CD8-positive, alpha-beta memory T cell (primary cell): Measurements from ENCODE around the gene DYNC1H1. TPM values are rescaled to one million over a fixed set of nuclear protein-coding genes. Genes with fewer than 3 reads are reported as not detected.

Experiments
- CTCF ChIA-PET: fragments of 350-600 bp; sonication (Branson Sonifier 250); formaldehyde crosslinking; loops from one replicate; lab custom pipeline; 2021; ENCODE audit warnings: antibody characterized with exemption; lab: Charles Lee
- POLR2A ChIA-PET: fragments of 350-600 bp; sonication (Branson Sonifier 250); formaldehyde crosslinking; loops from one replicate; lab custom pipeline; 2021; ENCODE audit warnings: antibody characterized with exemption; lab: Charles Lee
- DNase-seq, 5 donors: peaks; one replicate each; pipeline versions ENCODE4 v3.0.0 to v3.0.0-alpha.2; 2020 to 2022; ENCODE audit warnings: mixed read lengths in 1 of 5
- H3K27ac ChIP-seq: one replicate; pipeline ENCODE4 v1.7.0; 2013; ENCODE audit warnings: low read depth, mild to moderate bottlenecking, low read length, moderate library complexity
- H3K27me3 ChIP-seq: 2 replicates; pipeline ENCODE4 v1.7.0; 2013; ENCODE audit warnings: low read length, mild to moderate bottlenecking; ENCODE audit not compliant: insufficient read depth, poor library complexity, severe bottlenecking
- H3K36me3 ChIP-seq: 2 replicates; pipeline ENCODE4 v1.7.0; 2013; ENCODE audit warnings: mild to moderate bottlenecking, low read length, moderate library complexity; ENCODE audit not compliant: insufficient read depth
- H3K4me1 ChIP-seq: 2 replicates; pipeline ENCODE4 v1.7.0; 2013; ENCODE audit warnings: mild to moderate bottlenecking, low read length, moderate library complexity; ENCODE audit not compliant: insufficient read depth
- H3K4me3 ChIP-seq: 2 replicates; pipeline ENCODE4 v1.7.0; 2013; ENCODE audit warnings: mild to moderate bottlenecking, low read length
- H3K9me3 ChIP-seq: 2 replicates; pipeline ENCODE4 v1.7.0; 2013; ENCODE audit warnings: mild to moderate bottlenecking, low read length
- H3K27ac Mint-ChIP-seq, 8 donors: one replicate each; pipeline ENCODE4 v1.8.0; 2020 to 2021; ENCODE audit warnings: mixed read lengths in 8 of 8, mild to moderate bottlenecking in 6 of 8, inconsistent platforms in 3 of 8, moderate library complexity in 3 of 8
- H3K27me3 Mint-ChIP-seq, 2 donors: one replicate each; pipeline ENCODE4 v1.8.0; 2020 to 2021; ENCODE audit warnings: mixed read lengths in 2 of 2, mild to moderate bottlenecking in 1 of 2, moderate library complexity in 1 of 2
- H3K36me3 Mint-ChIP-seq, 3 donors: one replicate each; pipeline ENCODE4 v1.8.0; 2020 to 2021; ENCODE audit warnings: mixed read lengths in 3 of 3, inconsistent platforms in 1 of 3, mild to moderate bottlenecking in 1 of 3
- H3K4me1 Mint-ChIP-seq, 3 donors: one replicate each; pipeline ENCODE4 v1.8.0; 2020 to 2021; ENCODE audit warnings: mixed read lengths in 3 of 3, inconsistent platforms in 1 of 3, mild to moderate bottlenecking in 1 of 3
- H3K4me3 Mint-ChIP-seq, 7 donors: one replicate each; pipeline ENCODE4 v1.8.0; 2020 to 2021; ENCODE audit warnings: mixed read lengths in 7 of 7, mild to moderate bottlenecking in 6 of 7, moderate library complexity in 4 of 7, inconsistent platforms in 2 of 7
- H3K9me3 Mint-ChIP-seq, 5 donors: one replicate each; pipeline ENCODE4 v1.8.0; 2020 to 2022; ENCODE audit warnings: mixed read lengths in 5 of 5, mild to moderate bottlenecking in 3 of 5, moderate library complexity in 2 of 5, inconsistent platforms in 1 of 5
- polyA plus RNA-seq: library from polyadenylated mRNA; unstranded; fragments of 300-500 nt; fragmentation: Illumina TruSeq; gene quantifications from one replicate; pipeline ENCODE4 v1.2.3, GENCODE V29; 2021
- total RNA-seq, 2 experiments: library from RNA; stranded (reverse); gene quantifications; one replicate each; pipeline ENCODE4 v1.2.3, GENCODE V29; 2021

DYNC1H1 gene
- total and polyA plus RNA-seq, 3 experiments from 2014 or later, result 59.7 to 249 (median 241) TPM

DNA sequence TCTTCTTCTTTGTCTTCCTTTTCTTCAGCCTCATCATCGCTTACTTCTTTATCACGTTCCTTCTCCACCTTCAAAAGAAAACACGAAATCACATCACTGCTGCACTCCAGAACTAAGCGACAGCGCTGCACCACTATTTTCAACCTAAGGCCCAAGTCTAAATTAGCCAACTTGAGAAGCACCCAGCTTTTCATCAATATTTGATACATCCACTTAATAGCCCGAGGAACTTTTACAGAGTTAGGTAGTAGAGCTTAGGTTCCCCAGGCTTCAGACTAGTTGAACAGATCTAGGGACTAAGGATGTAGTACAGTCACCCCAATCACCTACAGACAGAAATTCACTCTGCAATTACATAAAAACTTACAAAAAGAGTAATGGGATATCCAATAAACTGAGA, 120.6 kb downstream of the DYNC1H1 start:
- Histone ChIP-seq H3K4me1 (peaks cover 57% of the 10 kb centered on the region), H3K27me3 (no peaks in the 10 kb centered on the region), H3K36me3 (peaks cover 57% of the 10 kb centered on the region), H3K9me3 (no peaks in the 10 kb centered on the region), H3K27ac (peak overlapping the region; percentile 95), H3K4me3 (peak overlapping the region; percentile 90)
- peaks cover 0 to 13% of the 10 kb centered on the region in 2 donors for H3K27me3 Mint-ChIP-seq
- H3K36me3 Mint-ChIP-seq, result peaks cover 26 to 70% (median 42%) of the 10 kb centered on the region in 3 donors
- H3K4me1 Mint-ChIP-seq, result peaks cover 69 to 82% (median 82%) of the 10 kb centered on the region in 3 donors
- CTCF ChIA-PET, result interaction anchor here (1.2 to 1.6 kb wide), 2 partner anchors 12 to 123 kb away, joined by 3 read pairs; no protein-coding TSS in a partner anchor
- DNase-seq, result no peak
- POLR2A ChIA-PET, result no interaction called here
- no peaks in the 10 kb centered on the region for H3K9me3 Mint-ChIP-seq
- H3K27ac Mint-ChIP-seq, result peak overlapping the region; percentile 87 to 100 (median 99)
- H3K4me3 Mint-ChIP-seq, result peak overlapping the region; percentile 92 to 99 (median 98)

GRCh38 chr14:102085488-102085887, 121.1 kb downstream of the DYNC1H1 start:
- H3K9me3 ChIP-seq, result no peaks in the 10 kb centered on the region
- H3K4me3 ChIP-seq, result peak overlapping the region; percentile 90
- no peaks in the 10 kb centered on the region for H3K27me3 ChIP-seq
- CTCF ChIA-PET, result interaction anchor here (1.6 kb wide), 2 partner anchors 124 to 232 kb away, joined by 3 read pairs; no protein-coding TSS in a partner anchor
- POLR2A ChIA-PET, result interaction anchor here (1.0 to 1.2 kb wide), 2 partner anchors 22 to 120 kb away, joined by 3 to 4 read pairs; no protein-coding TSS in a partner anchor
- Mint-ChIP-seq H3K36me3 (peaks cover 26 to 64% (median 39%) of the 10 kb centered on the region in 3 donors), H3K4me3 (peak overlapping the region; percentile 92 to 99 (median 98)), H3K9me3 (no peaks in the 10 kb centered on the region), H3K4me1 (peaks cover 73 to 79% (median 79%) of the 10 kb centered on the region in 3 donors), H3K27ac (peak overlapping the region; percentile 95 to 100 (median 99)), H3K27me3 (peaks cover 0 to 13% of the 10 kb centered on the region in 2 donors)
- peaks cover 57% of the 10 kb centered on the region for H3K4me1 ChIP-seq
- peaks cover 52% of the 10 kb centered on the region for H3K36me3 ChIP-seq
- peak overlapping the region; percentile 95 for H3K27ac ChIP-seq
- no peak for DNase-seq

DNA sequence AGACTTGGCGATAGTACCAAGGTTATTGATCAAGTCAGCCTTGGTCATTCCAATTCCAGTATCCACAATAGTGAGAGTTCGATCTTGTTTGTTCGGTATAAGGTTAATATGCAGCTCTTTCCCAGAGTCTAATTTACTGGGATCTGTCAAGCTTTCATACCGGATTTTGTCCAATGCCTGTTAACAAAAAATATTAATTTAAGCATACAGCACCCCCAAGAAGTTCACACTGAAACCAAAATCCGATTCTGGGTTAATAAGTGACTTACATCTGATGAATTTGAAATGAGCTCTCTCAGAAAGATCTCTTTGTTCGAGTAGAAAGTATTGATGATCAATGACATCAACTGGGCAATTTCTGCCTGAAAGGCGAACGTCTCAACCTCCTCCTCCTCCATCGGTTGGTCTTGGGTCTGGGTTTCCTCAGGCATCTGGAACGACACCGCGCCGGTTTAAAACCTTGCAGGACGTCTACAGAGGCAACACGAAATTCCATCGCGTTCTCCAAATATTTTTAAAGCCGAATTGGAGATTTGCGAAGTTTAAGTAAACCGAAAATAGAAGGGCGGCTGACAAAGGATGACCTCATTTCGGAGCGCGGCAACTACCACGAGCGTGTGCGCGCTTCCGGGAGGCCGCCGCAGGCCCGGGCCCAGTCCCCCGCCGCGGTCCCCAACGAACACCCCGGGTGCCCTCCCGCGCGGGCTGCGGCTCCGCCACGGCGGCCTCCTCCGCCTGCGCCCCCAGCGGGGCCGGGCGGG, 121.8 kb downstream of the DYNC1H1 start:
- POLR2A ChIA-PET, result interaction anchor here (0.8 to 1.2 kb wide), 3 partner anchors 23 to 138 kb away, joined by 3 to 4 read pairs (median 3); no protein-coding TSS in a partner anchor
- CTCF ChIA-PET, result interaction anchor here (0.8 to 1.6 kb wide), 3 partner anchors 16 to 231 kb away, joined by 3 read pairs; no protein-coding TSS in a partner anchor
- Mint-ChIP-seq H3K36me3 (peaks cover 21 to 58% (median 35%) of the 10 kb centered on the region in 3 donors), H3K27me3 (peaks cover 0 to 13% of the 10 kb centered on the region in 2 donors), H3K27ac (peak overlapping the region; percentile 95 to 100 (median 99)), H3K4me1 (peaks cover 67 to 73% (median 73%) of the 10 kb centered on the region in 3 donors), H3K4me3 (peak overlapping the region; percentile 92 to 99 (median 98)), H3K9me3 (no peaks in the 10 kb centered on the region)
- peaks cover 57% of the 10 kb centered on the region for H3K4me1 ChIP-seq
- peak overlapping the region; percentile 95 for H3K27ac ChIP-seq
- no peaks in the 10 kb centered on the region for H3K27me3 ChIP-seq
- H3K36me3 ChIP-seq, result peaks cover 45% of the 10 kb centered on the region
- H3K4me3 ChIP-seq, result peak overlapping the region; percentile 90
- DNase-seq, result peak; percentile 60 to 85 (median 78)
- no peaks in the 10 kb centered on the region for H3K9me3 ChIP-seq

DNA sequence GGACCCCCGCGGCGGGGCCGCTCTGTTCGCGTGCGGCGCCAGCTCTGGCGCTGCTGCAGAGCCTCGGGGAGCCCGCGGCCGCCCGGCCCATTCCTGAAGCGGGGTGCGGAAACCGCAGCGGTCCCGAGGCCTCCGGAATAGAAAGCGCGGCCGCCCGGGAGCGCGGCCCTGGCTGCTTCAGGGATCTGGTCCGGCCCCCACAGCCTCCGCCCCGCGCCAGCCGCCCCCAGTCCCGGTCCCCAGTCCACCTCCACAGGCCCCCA, 122.3 kb downstream of the DYNC1H1 start:
- ChIA-PET CTCF (interaction anchor here (0.8 to 1.6 kb wide), 2 partner anchors 16 to 230 kb away, joined by 3 read pairs; no protein-coding TSS in a partner anchor), POLR2A (interaction anchor here (0.8 to 1.2 kb wide), 2 partner anchors 23 to 138 kb away, joined by 3 read pairs; no protein-coding TSS in a partner anchor)
- Histone ChIP-seq H3K4me1 (peaks cover 57% of the 10 kb centered on the region), H3K27me3 (no peaks in the 10 kb centered on the region), H3K36me3 (peaks cover 42% of the 10 kb centered on the region), H3K27ac (peak overlapping the region; percentile 95), H3K9me3 (no peaks in the 10 kb centered on the region), H3K4me3 (peak overlapping the region; percentile 90)
- H3K27me3 Mint-ChIP-seq, result peaks cover 0 to 13% of the 10 kb centered on the region in 2 donors
- no peaks in the 10 kb centered on the region for H3K9me3 Mint-ChIP-seq
- no peak for DNase-seq
- peak overlapping the region; percentile 92 to 98 (median 96) for H3K27ac Mint-ChIP-seq
- peaks cover 63 to 68% (median 68%) of the 10 kb centered on the region in 3 donors for H3K4me1 Mint-ChIP-seq
- H3K36me3 Mint-ChIP-seq, result peaks cover 16 to 52% (median 30%) of the 10 kb centered on the region in 3 donors
- peak overlapping the region; percentile 85 to 98 (median 91) for H3K4me3 Mint-ChIP-seq

GRCh38 chr14:102086972-102087761, 122.8 kb downstream of the DYNC1H1 start, which contains the start of gene HSP90AA1:
TSS of gene HSP90AA1 (minus strand) at chr14:102087044. CDS start at chr14:102086378, 666 bp downstream.
- CTCF ChIA-PET, result interaction anchor here (0.6 to 3.1 kb wide), 7 partner anchors 8 to 230 kb away, joined by 3 to 25 read pairs (median 6); no protein-coding TSS in a partner anchor
- H3K9me3 ChIP-seq, result no peaks in the 10 kb centered on the region
- peak within 1 kb of the TSS; percentile 95 to 99 (median 98) for H3K4me3 Mint-ChIP-seq
- H3K9me3 Mint-ChIP-seq, result no peaks in the 10 kb centered on the region
- peak within 1 kb of the TSS; percentile 90 for H3K4me3 ChIP-seq
- POLR2A ChIA-PET, result interaction anchor here (0.6 to 1.0 kb wide), 5 partner anchors 26 to 1845 kb away, joined by 3 to 23 read pairs (median 8); no protein-coding TSS in a partner anchor
- H3K27me3 ChIP-seq, result no peaks in the 10 kb centered on the region
- H3K36me3 Mint-ChIP-seq, result peaks cover 16 to 47% (median 25%) of the 10 kb centered on the region in 3 donors
- peak; percentile 91 to 96 (median 93) for DNase-seq
- peak within 1 kb of the TSS; percentile 96 to 100 (median 99) for H3K27ac Mint-ChIP-seq
- peaks cover 54% of the 10 kb centered on the region for H3K4me1 ChIP-seq
- H3K36me3 ChIP-seq, result peaks cover 37% of the 10 kb centered on the region
- H3K27me3 Mint-ChIP-seq, result peaks cover 0 to 13% of the 10 kb centered on the region in 2 donors
- peaks cover 58 to 63% (median 62%) of the 10 kb centered on the region in 3 donors for H3K4me1 Mint-ChIP-seq
- H3K27ac ChIP-seq, result peak within 1 kb of the TSS; percentile 95

GRCh38 chr14:102087762-102088011, 123.3 kb downstream of the DYNC1H1 start:
- no peak for DNase-seq
- Histone ChIP-seq H3K27ac (peak overlapping the region; percentile 95), H3K4me1 (peaks cover 49% of the 10 kb centered on the region), H3K9me3 (no peaks in the 10 kb centered on the region), H3K27me3 (no peaks in the 10 kb centered on the region), H3K4me3 (peak overlapping the region; percentile 83), H3K36me3 (peaks cover 32% of the 10 kb centered on the region)
- Mint-ChIP-seq H3K27ac (peak overlapping the region; percentile 70 to 98 (median 94)), H3K9me3 (no peaks in the 10 kb centered on the region), H3K4me1 (peaks cover 56 to 60% (median 58%) of the 10 kb centered on the region in 3 donors), H3K4me3 (peak overlapping the region; percentile 91 to 98 (median 94)), H3K36me3 (peaks cover 16 to 42% (median 23%) of the 10 kb centered on the region in 3 donors), H3K27me3 (peaks cover 0 to 13% of the 10 kb centered on the region in 2 donors)
- CTCF ChIA-PET, result interaction anchor here (0.6 to 3.1 kb wide), 7 partner anchors 9 to 235 kb away, joined by 3 to 25 read pairs (median 6); no protein-coding TSS in a partner anchor
- POLR2A ChIA-PET, result interaction anchor here (0.6 to 1.0 kb wide), 6 partner anchors 27 to 1845 kb away, joined by 3 to 23 read pairs (median 7); no protein-coding TSS in a partner anchor
